Kidney (tissue), 14 donors: ENCODE data around the gene KIAA1671. TPM values are rescaled to one million over a fixed set of nuclear protein-coding genes. Genes with fewer than 3 reads are reported as not detected.

Experiments
- DNase-seq, 5 donors: peaks; one replicate each; pipeline ENCODE4 v3.0.0-alpha.2; 2013 to 2020
- FAIRE-seq: peaks from 2 replicates; lab custom pipeline; 2012; peaks lifted over from hg19 to GRCh38; lab: Jason Lieb, UNC
- H3K27ac ChIP-seq, 2 donors: one replicate each; pipeline ENCODE4 v1.7.0; 2013; ENCODE audit warnings: low read depth in 2 of 2, low read length in 2 of 2, inconsistent platforms in 1 of 2
- H3K27me3 ChIP-seq: one replicate; pipeline ENCODE4 v1.7.1; 2013; ENCODE audit warnings: low read length, inconsistent platforms; ENCODE audit not compliant: control insufficient read depth, insufficient read depth
- H3K36me3 ChIP-seq, 3 donors: one replicate each; pipeline versions ENCODE4 v1.7.0 to v1.7.1; 2013; ENCODE audit warnings: low read length in 3 of 3, control low read depth in 1 of 3, inconsistent platforms in 1 of 3; ENCODE audit not compliant: insufficient read depth in 3 of 3, control insufficient read depth in 2 of 3
- H3K4me1 ChIP-seq, 3 donors: one replicate each; pipeline versions ENCODE4 v1.7.0 to v1.7.1; 2013; ENCODE audit warnings: low read length in 3 of 3, inconsistent platforms in 1 of 3, low read depth in 1 of 3; ENCODE audit not compliant: control insufficient read depth in 2 of 3, insufficient read depth in 2 of 3
- H3K4me3 ChIP-seq, 3 donors: one replicate each; pipeline versions ENCODE4 v1.7.0 to v1.8.1; 2013; ENCODE audit warnings: low read length in 3 of 3, control low read depth in 1 of 3, inconsistent platforms in 1 of 3
- H3K9ac ChIP-seq, 3 donors: one replicate each; pipeline versions ENCODE4 v1.7.0 to v1.7.1; 2013; ENCODE audit warnings: low read length in 3 of 3, control low read depth in 1 of 3, inconsistent platforms in 1 of 3
- H3K9me3 ChIP-seq, 3 donors: one replicate each; pipeline versions ENCODE4 v1.7.0 to v1.7.1; 2013; ENCODE audit warnings: low read length in 3 of 3, control low read depth in 1 of 3, inconsistent platforms in 1 of 3; ENCODE audit not compliant: control insufficient read depth in 2 of 3, insufficient read depth in 1 of 3
- CTCF ChIP-seq: IDR thresholded peaks from 3 replicates; pipeline ENCODE4 v1.5.1; 2012; ENCODE audit warnings: mild to moderate bottlenecking, moderate library complexity, borderline replicate concordance; ENCODE audit not compliant: insufficient read depth; ENCODE audit errors: extremely low read depth
- intact Hi-C: fragments of 100-400 bp; cut with DNase I; formaldehyde crosslinking; loops from one replicate; pipeline ENCODE4 v1.11.1; 2022
- polyA plus RNA-seq: library from polyadenylated mRNA; stranded (reverse); fragments of 350-450 nt; fragmentation: Illumina TruSeq; extraction: RNeasy Lipid Tissue Mini Kit (QIAGEN cat#74804); gene quantifications from one replicate; pipeline ENCODE4 v1.2.3, GENCODE V29; 2014; ENCODE audit warnings: low read depth, low replicate concordance; ENCODE audit not compliant: insufficient read depth
- total RNA-seq: library from RNA; stranded (reverse); fragmentation: NEBNext Ultra II Directional; extraction: Animal tissue kit (Norgen Biotek cat#: 25700); gene quantifications from one replicate; pipeline ENCODE4 v1.2.1, GENCODE V29; 2021
- donor health status: control.
- donor health status: control.
- donor health status: control.
- donor health status: control.
- donor health status: control.
- donor health status: DM: yes; HTN: yes; CAD: no.
- donor health status: Normal renal cell carcinoma (clear cell type).

KIAA1671 gene
- total and polyA plus RNA-seq, 2 donors from 2014 or later = 7.3 to 65.2 TPM

DNA sequence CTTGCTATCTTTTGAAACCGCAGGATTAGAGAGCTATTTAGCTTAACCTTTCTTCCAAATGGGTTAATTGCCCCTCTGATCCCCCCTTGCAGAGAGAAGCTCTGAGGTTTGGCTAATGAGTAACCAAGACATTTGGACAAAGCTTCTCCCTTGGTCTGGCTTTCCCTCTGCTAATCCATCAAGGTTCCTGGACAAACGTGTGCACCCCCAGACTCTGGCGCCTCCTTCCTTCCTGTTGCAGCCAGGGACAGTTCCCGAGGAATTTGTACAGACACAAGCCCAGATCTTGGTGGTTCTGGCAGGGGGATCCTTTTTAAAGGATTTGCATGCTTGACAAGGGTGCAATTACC, 1.6 kb downstream of the KIAA1671 start:
- FAIRE-seq = no peak
- Histone ChIP-seq H3K9me3 (no peaks in the 10 kb centered on the region), H3K9ac (peak overlapping the region in 2 of 3 donors; percentile 10 to 92), H3K4me1 (peaks cover 0 to 19% (median 11%) of the 10 kb centered on the region in 3 donors), H3K36me3 (no peaks in the 10 kb centered on the region), H3K27ac (peak overlapping the region; percentile 93), H3K4me3 (peak overlapping the region in 2 of 3 donors; percentile 74 to 91), H3K27me3 (no peaks in the 10 kb centered on the region)
- intact Hi-C loops = no loop called here
- peak in 2 of 5 donors; percentile 40 to 53 for DNase-seq
- TF ChIP-seq CTCF = no peak

- no peaks in the 10 kb centered on the region for H3K27me3 ChIP-seq
- FAIRE-seq (no peak), DNase-seq (no peak)
- H3K4me1 ChIP-seq = peaks cover 0 to 19% (median 11%) of the 10 kb centered on the region in 3 donors
- H3K9me3 ChIP-seq = no peaks in the 10 kb centered on the region
- H3K4me3 ChIP-seq = no peak overlapping the region
- H3K27ac ChIP-seq = no peak overlapping the region
- TF ChIP-seq CTCF = no peak
- no peaks in the 10 kb centered on the region for H3K36me3 ChIP-seq
- no peak overlapping the region for H3K9ac ChIP-seq
- intact Hi-C loops = no loop called here
Observed at GRCh38 chr22:24954856-24955255, 2.3 kb downstream of the KIAA1671 start.

- DNase-seq (peak in 1 of 5 donors; percentile 11), FAIRE-seq (no peak)
- Histone ChIP-seq H3K9me3 (no peaks in the 10 kb centered on the region), H3K27ac (no peak overlapping the region), H3K4me1 (peaks cover 0 to 20% (median 11%) of the 10 kb centered on the region in 3 donors), H3K27me3 (no peaks in the 10 kb centered on the region), H3K4me3 (no peak overlapping the region), H3K9ac (no peak overlapping the region), H3K36me3 (no peaks in the 10 kb centered on the region)
- intact Hi-C loops = no loop called here
- TF ChIP-seq CTCF = no peak
Observed at GRCh38 chr22:24957043-24957442, 4.5 kb downstream of the KIAA1671 start.
